HG03521 (cell line): Measurements from ENCODE around the gene PKM.
"Not testable (repeated sequence)": the region's sequence is repeated elsewhere in the genome, so short reads cannot be mapped to it uniquely, and the experiment has no call there.

ENCODE experiments used
- ATAC-seq: cut with Tn5 transposase; IDR thresholded peaks from one replicate; pipeline ENCODE4 v1.9.1; 2021; ENCODE audit warnings: mild to moderate bottlenecking, moderate library complexity; ENCODE audit not compliant: unreplicated experiment

PKM gene

GRCh38 chr15:72179950-72180581 lies 50.9 kb downstream of the PKM start:
- ATAC-seq, result no peak

GRCh38 chr15:72178976-72179585 lies 51.9 kb downstream of the PKM start:
- no peak for ATAC-seq

GRCh38 chr15:72176743-72177142 lies 54.2 kb downstream of the PKM start:
- no peak for ATAC-seq

GRCh38 chr15:72176159-72176558 lies 54.8 kb downstream of the PKM start:
- ATAC-seq, result no peak

GRCh38 chr15:72175186-72176044 lies 55.6 kb downstream of the PKM start:
- no peak for ATAC-seq

GRCh38 chr15:72174551-72175165 lies 56.3 kb downstream of the PKM start:
- ATAC-seq, result no peak

- no peak for ATAC-seq
Measured at GRCh38 chr15:72173864-72174550, 57.0 kb downstream of the PKM start.

GRCh38 chr15:72173401-72173800 lies 57.6 kb downstream of the PKM start:
- no peak for ATAC-seq

GRCh38 chr15:72172796-72173195 lies 58.2 kb downstream of the PKM start:
- no peak for ATAC-seq

GRCh38 chr15:72171978-72172377 lies 59.0 kb downstream of the PKM start:
- not testable (repeated sequence) for ATAC-seq

- ATAC-seq, result no peak
Measured at GRCh38 chr15:72170691-72171090, 60.3 kb downstream of the PKM start.

GRCh38 chr15:72169921-72170611 lies 60.9 kb downstream of the PKM start:
- no peak for ATAC-seq

GRCh38 chr15:72169236-72169920 lies 61.6 kb downstream of the PKM start:
- ATAC-seq, result no peak

GRCh38 chr15:72168808-72169190 lies 62.2 kb downstream of the PKM start:
- ATAC-seq, result no peak

- no peak for ATAC-seq
Measured at GRCh38 chr15:72168131-72168807, 62.7 kb downstream of the PKM start.

GRCh38 chr15:72167445-72167844 lies 63.5 kb downstream of the PKM start:
- ATAC-seq, result no peak

GRCh38 chr15:72166716-72167417 lies 64.1 kb downstream of the PKM start:
- ATAC-seq, result no peak

- ATAC-seq, result no peak
Measured at GRCh38 chr15:72163719-72164118, 67.3 kb downstream of the PKM start.

- ATAC-seq, result no peak
Measured at GRCh38 chr15:72162569-72162968, 68.4 kb downstream of the PKM start.
